SK-N-SH treated with all-trans-retinoic acid at 6 μM for 48 hours (cell line): ENCODE results near the gene KLF11.

Experiments
- ATAC-seq: fragments of 200-7000 bp; cut with Tn5 transposase; 3 replicates; pipeline ENCODE4 v1.9.1; 2020; ENCODE audit warnings: mild to moderate bottlenecking, moderate library complexity
- ARNTL ChIP-seq: fragments of 450-650 bp; formaldehyde crosslinking; IDR thresholded peaks from 2 replicates; pipeline ENCODE4 v1.5.0; 2020; ENCODE audit warnings: low read depth, mild to moderate bottlenecking, moderate library complexity, borderline replicate concordance
- BACH2 ChIP-seq: fragments of 250-450 bp; sonication (Bioruptor Pico); IDR thresholded peaks from 2 replicates; pipeline ENCODE4 v1.9.0; 2021; ENCODE audit warnings: mild to moderate bottlenecking, borderline replicate concordance
- CREB5 ChIP-seq: fragments of 250-450 bp; sonication (Bioruptor Pico); IDR thresholded peaks from 2 replicates; pipeline ENCODE4 v1.5.1; 2020; ENCODE audit warnings: low read depth, mild to moderate bottlenecking, moderate library complexity
- ESRRG ChIP-seq: fragments of 250-450 bp; sonication (Bioruptor Pico); IDR thresholded peaks from 2 replicates; pipeline ENCODE4 v1.6.1; 2021; ENCODE audit warnings: mild to moderate bottlenecking
- ISL1 ChIP-seq: fragments of 250-450 bp; sonication (Bioruptor Pico); IDR thresholded peaks from 2 replicates; pipeline ENCODE4 v2.1.2; 2022; ENCODE audit warnings: mild to moderate bottlenecking, moderate library complexity
- OSR1 ChIP-seq: fragments of 250-450 bp; sonication (Bioruptor Pico); IDR thresholded peaks from 2 replicates; pipeline ENCODE4 v1.8.0; 2022; ENCODE audit warnings: moderate library complexity, mild to moderate bottlenecking, inconsistent platforms
- POU6F1 ChIP-seq: fragments of 250-450 bp; sonication (Bioruptor Pico); IDR thresholded peaks from 2 replicates; pipeline ENCODE4 v1.8.0; 2021; ENCODE audit warnings: low read depth, mild to moderate bottlenecking, moderate library complexity, borderline replicate concordance
- TOX ChIP-seq: fragments of 250-450 bp; sonication (Bioruptor Pico); IDR thresholded peaks from 2 replicates; pipeline ENCODE4 v1.8.0; 2021; ENCODE audit warnings: mild to moderate bottlenecking, moderate library complexity, borderline replicate concordance
- ZFP3 ChIP-seq: fragments of 250-450 bp; sonication (Bioruptor Pico); IDR thresholded peaks from 2 replicates; pipeline ENCODE4 v1.5.0; 2020; ENCODE audit warnings: mild to moderate bottlenecking, moderate library complexity
- ZNF565 ChIP-seq: fragments of 450-650 bp; formaldehyde crosslinking; conservative IDR thresholded peaks from 2 replicates; pipeline ENCODE4 v1.5.0; 2020; ENCODE audit warnings: low read depth, mild to moderate bottlenecking, moderate library complexity
- ZNF8 ChIP-seq: fragments of 450-650 bp; formaldehyde crosslinking; IDR thresholded peaks from 2 replicates; pipeline ENCODE4 v1.5.0; 2020; ENCODE audit warnings: mild to moderate bottlenecking, moderate library complexity

The KLF11 gene

GRCh38 chr2:10103179-10103578 is 59.8 kb downstream of the KLF11 start:
- no peak for ATAC-seq
- TF ChIP-seq ISL1 (CRISPR knock-in tag) (no peak), OSR1 (CRISPR knock-in tag) (no peak), BACH2 (CRISPR knock-in tag) (no peak), ZNF8 (no peak), ESRRG (CRISPR knock-in tag) (no peak), ZNF565 (CRISPR knock-in tag) (no peak), POU6F1 (CRISPR knock-in tag) (no peak), TOX (CRISPR knock-in tag) (no peak), CREB5 (CRISPR knock-in tag) (no peak), ZFP3 (no peak), ARNTL (no peak)
